Astrocyte of the cerebellum (primary cell): ENCODE data around the gene CLNS1A.

Source experiments
- DNase-seq: peaks from one replicate; pipeline ENCODE4 v3.0.0-alpha.2; 2011; ENCODE audit warnings: low read depth
- H3K4me3 ChIP-seq: 2 replicates; pipeline ENCODE4 v1.5.1; 2011; ENCODE audit warnings: mild to moderate bottlenecking, low read depth, low read length, moderate library complexity
- in situ Hi-C: cut with HindIII; loops from 2 replicates; pipeline ENCODE4 v1.10.0; 2017; ENCODE audit warnings: low sequenced_read_pairs
- TF ChIP-seq, protein P1 (sequence below): IDR thresholded peaks from 2 replicates; pipeline ENCODE4 v1.5.1; 2012; ENCODE audit warnings: low read length, low read depth, moderate library complexity, mild to moderate bottlenecking; ENCODE audit errors: missing control alignments

CLNS1A gene

DNA sequence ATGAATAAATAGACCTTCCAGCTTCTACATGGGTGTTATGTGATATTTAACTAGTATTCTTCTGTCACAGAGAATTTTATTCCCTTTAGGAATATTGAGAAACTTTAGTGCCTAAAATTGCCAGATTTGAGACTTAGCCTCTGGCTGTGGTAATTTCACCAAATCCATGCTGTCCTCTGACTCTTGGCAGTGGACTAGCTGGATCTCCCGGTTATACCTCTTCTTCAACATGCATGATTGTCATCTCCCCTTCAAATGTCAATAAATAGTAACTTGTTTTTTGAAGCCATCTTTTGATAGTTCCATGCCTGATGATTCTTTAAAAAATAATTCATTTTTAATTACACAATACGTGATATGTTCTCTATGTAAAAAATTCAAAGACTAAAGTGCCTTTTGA, 39.4 kb downstream of the CLNS1A start:
- in situ Hi-C loops = no loop called here
- no peak overlapping the region for H3K4me3 ChIP-seq
- no peak for DNase-seq
- TF ChIP-seq, protein P1, sequence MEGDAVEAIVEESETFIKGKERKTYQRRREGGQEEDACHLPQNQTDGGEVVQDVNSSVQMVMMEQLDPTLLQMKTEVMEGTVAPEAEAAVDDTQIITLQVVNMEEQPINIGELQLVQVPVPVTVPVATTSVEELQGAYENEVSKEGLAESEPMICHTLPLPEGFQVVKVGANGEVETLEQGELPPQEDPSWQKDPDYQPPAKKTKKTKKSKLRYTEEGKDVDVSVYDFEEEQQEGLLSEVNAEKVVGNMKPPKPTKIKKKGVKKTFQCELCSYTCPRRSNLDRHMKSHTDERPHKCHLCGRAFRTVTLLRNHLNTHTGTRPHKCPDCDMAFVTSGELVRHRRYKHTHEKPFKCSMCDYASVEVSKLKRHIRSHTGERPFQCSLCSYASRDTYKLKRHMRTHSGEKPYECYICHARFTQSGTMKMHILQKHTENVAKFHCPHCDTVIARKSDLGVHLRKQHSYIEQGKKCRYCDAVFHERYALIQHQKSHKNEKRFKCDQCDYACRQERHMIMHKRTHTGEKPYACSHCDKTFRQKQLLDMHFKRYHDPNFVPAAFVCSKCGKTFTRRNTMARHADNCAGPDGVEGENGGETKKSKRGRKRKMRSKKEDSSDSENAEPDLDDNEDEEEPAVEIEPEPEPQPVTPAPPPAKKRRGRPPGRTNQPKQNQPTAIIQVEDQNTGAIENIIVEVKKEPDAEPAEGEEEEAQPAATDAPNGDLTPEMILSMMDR = no peak

DNA sequence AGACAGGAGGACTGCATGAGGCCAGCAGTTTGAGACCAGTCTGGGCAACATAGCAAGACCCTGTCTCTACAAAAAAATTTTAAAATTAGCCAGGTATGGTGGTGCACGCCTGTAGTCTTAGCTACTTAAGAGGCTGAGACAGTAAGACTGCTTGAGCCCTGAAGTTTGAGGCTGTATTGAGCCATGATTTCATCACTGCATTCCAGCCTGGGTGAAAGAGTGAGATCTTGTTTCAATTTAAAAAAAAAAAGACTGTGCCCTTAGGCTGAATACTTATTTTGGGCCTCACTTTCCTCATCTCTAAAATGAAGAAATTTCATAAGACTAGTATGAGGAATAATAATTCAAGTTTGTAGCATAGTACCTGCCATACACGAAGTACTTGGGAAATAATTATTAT, 41.0 kb downstream of the CLNS1A start:
- TF ChIP-seq, protein P1 = no peak
- in situ Hi-C loops = no loop called here
- peak; percentile 4 for DNase-seq
- H3K4me3 ChIP-seq = no peak overlapping the region

DNA sequence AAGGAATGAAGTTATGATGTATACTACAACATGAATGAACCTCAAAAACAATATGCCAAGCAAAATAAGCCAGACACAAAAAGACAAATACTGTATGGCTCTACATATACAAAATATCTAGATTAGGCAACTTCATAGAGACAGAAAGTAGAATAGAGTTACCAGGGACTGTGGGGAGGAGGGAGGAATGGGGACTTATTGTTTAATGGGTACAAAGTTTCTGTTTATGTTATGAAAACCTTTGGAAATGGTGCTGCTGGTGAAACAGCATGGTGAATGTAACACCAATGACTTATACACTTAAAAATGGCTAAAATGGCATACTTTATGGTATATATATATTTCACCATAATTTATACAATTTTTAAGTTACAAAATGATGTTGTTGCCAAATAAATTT, 43.7 kb downstream of the CLNS1A start:
- H3K4me3 ChIP-seq = no peak overlapping the region
- no peak for DNase-seq
- TF ChIP-seq, protein P1 = no peak
- in situ Hi-C loops = no loop called here

DNA sequence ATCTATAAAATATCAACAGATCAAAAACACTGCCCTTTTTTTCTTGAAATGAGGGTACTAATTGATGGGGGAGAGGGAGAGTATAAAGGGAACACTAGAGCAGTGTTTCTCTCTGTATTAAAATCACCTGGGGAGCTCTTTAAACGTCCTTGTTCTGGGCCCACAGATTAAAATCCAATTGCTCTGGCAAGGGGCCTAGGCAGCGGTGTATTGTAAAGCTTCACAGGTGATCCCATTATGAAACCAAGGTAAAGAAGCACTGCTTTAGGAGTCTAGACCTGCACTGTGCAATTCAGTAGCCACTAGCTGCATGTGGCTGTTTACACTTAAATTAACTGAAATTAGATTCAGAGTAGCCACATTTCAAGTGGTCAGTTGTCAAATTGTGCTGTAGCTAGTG, 44.9 kb downstream of the CLNS1A start:
- TF ChIP-seq, protein P1 = no peak
- in situ Hi-C loops = no loop called here
- no peak overlapping the region for H3K4me3 ChIP-seq
- no peak for DNase-seq

DNA sequence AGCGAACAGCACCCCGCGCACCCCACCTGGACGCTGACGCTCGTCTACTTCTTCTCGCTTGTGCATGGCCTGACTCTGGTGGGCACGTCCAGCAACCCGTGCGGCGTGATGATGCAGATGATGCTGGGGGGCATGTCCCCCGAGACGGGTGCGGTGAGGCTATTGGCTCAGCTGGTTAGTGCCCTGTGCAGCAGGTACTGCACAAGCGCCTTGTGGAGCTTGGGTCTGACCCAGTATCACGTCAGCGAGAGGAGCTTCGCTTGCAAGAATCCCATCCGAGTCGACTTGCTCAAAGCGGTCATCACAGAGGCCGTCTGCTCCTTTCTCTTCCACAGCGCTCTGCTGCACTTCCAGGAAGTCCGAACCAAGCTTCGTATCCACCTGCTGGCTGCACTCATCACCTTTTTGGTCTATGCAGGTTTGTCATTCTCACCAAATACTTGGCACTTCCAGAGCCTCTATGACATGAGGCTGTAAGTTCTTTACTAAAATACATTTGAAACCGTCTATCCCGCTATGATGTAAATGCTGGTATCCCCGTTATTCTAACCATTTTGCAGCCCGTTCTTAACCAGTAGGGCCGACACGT, 47.3 kb downstream of the CLNS1A start:
- TF ChIP-seq, protein P1 = no peak
- peak; percentile 13 for DNase-seq
- in situ Hi-C loops = no loop called here
- H3K4me3 ChIP-seq = peak overlapping the region; percentile 63

DNA sequence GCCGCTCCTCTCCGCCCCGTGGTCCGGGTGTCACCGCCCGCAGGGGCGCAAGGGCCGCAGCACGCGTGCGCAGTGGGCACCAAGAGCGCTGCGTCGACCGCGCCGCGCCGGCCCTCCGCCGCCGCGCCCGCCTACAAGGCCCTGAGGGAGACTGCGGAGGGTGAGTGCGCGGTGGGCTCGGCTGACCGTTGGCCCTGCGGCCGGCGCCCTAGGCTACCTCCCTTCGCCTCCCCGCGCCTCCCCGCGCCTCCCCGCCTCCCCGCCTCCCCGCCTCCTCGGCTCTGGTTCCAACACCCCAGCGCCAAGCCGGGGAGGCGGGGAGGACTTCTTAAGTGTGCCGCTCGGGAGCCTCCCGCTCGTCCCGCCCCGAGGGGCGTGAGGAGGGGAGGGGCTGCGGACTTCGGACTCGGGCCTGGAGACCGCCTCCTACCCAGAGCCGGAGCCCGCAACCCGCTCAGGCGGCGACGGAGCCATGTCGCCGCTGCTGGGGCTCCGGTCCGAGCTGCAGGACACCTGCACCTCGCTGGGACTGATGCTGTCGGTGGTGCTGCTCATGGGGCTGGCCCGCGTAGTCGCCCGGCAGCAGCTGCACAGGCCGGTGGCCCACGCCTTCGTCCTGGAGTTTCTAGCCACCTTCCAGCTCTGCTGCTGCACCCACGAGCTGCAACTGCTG, 47.9 kb downstream of the CLNS1A start, which contains the start of gene AQP11:
TSS of gene AQP11 (plus strand) at position 433 of the 673 bp plus-strand sequence. CDS start at position 473, 40 bp downstream.
- in situ Hi-C loops = no loop called here
- TF ChIP-seq, protein P1 = no peak
- peak; percentile 53 for DNase-seq
- peak within 1 kb of the TSS; percentile 63 for H3K4me3 ChIP-seq

DNA sequence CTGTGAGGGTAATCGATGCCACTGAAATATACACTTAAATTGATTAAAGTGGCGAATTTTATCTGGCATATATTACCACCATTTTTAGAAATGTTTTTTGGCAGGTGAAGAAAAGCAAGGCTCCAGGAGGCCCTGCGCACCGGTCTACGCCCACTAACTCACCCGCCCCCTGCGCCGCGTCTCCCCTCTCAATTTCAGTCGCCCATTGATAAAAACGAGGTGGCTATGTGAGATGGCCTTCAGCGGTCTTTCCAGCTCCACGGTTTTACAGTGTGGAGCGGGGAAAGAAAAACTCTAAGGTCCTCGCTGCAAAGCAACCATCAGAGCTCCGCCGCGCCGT, 48.4 kb downstream of the CLNS1A start:
- H3K4me3 ChIP-seq = peak overlapping the region; percentile 63
- in situ Hi-C loops = no loop called here
- TF ChIP-seq, protein P1 = no peak
- DNase-seq = no peak
